ENCODE results near the gene NRXN3. TPM values are rescaled to one million over a fixed set of nuclear protein-coding genes. Genes with fewer than 3 reads are reported as not detected.

NRXN3 gene
- total RNA-seq, 1 donor from 2014 or later = 11.4 TPM

GRCh38 chr14:79357307-79357706 lies 1187.1 kb downstream of the NRXN3 start:
- no peak for DNase-seq (ENCODE audit: low spot score in 2 of 2, unreplicated experiment in 2 of 2)
- H3K27ac Mint-ChIP-seq = no peak overlapping the region
- TF ChIP-seq CTCF (IDR thresholded peaks at IDR 0.05; ENCODE audit: unreplicated experiment) = no peak
- H3K27me3 Mint-ChIP-seq (ENCODE audit: low read depth) = no peaks in the 10 kb centered on the region
- peaks cover 15% of the 10 kb centered on the region for H3K4me1 Mint-ChIP-seq
- H3K4me3 Mint-ChIP-seq = no peak overlapping the region
- no peaks in the 10 kb centered on the region for H3K9me3 Mint-ChIP-seq
- H3K36me3 Mint-ChIP-seq = no peaks in the 10 kb centered on the region

DNA sequence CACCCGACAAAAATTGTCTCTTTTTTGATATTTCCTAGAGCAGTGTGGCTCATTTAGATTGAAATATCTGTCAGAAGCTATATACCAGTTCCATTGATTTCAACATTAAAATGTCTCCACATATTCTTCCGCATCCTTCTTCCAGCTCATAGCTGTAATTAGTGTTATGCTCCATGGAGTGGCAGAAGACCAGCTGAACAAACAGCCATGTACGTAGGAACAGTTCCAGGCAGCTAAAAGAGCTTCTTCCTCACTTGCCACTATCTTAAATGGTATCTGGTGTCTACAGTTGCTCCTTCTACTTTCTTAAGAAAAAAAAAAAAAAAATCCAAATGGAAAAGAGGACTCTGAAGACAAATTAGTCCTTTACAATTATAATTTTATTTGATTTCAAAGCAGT lies 1193.1 kb downstream of the NRXN3 start:
- H3K36me3 Mint-ChIP-seq = no peaks in the 10 kb centered on the region
- H3K27me3 Mint-ChIP-seq (ENCODE audit: low read depth) = no peaks in the 10 kb centered on the region
- H3K4me1 Mint-ChIP-seq = no peaks in the 10 kb centered on the region
- no peak for DNase-seq (ENCODE audit: low spot score in 2 of 2, unreplicated experiment in 2 of 2)
- no peaks in the 10 kb centered on the region for H3K9me3 Mint-ChIP-seq
- TF ChIP-seq CTCF (IDR thresholded peaks at IDR 0.05; ENCODE audit: unreplicated experiment) = no peak
- no peak overlapping the region for H3K4me3 Mint-ChIP-seq
- no peak overlapping the region for H3K27ac Mint-ChIP-seq

GRCh38 chr14:79369359-79370332 lies 1199.5 kb downstream of the NRXN3 start:
- no peak for TF ChIP-seq CTCF (IDR thresholded peaks at IDR 0.05; ENCODE audit: unreplicated experiment)
- Mint-ChIP-seq H3K4me3 (no peak overlapping the region), H3K27ac (no peak overlapping the region), H3K36me3 (no peaks in the 10 kb centered on the region), H3K4me1 (peaks cover 12% of the 10 kb centered on the region), H3K27me3 (ENCODE audit: low read depth) (no peaks in the 10 kb centered on the region), H3K9me3 (peaks cover 5% of the 10 kb centered on the region)
- no peak for DNase-seq (ENCODE audit: low spot score in 2 of 2, unreplicated experiment in 2 of 2)

DNA sequence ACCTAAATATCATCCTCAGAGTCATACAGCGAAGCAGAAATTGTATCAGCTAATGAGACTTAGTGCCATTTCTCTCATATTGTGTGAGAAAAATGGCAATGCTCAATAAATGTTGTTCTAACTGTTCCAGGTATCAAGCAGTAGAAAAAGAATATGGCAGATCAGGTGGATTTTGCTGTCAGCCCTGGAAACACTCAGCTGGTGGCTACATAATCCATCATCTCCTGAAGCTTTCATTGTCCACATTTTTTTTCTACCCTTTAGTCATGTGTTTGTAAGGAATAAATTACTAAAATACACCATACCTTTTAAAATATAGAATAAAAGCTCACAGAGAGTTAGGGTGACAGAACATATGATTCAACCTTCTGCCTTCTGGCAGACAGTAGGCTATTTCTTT lies 1200.8 kb downstream of the NRXN3 start:
- H3K27me3 Mint-ChIP-seq (ENCODE audit: low read depth) = no peaks in the 10 kb centered on the region
- H3K4me3 Mint-ChIP-seq = no peak overlapping the region
- H3K27ac Mint-ChIP-seq = no peak overlapping the region
- TF ChIP-seq CTCF (IDR thresholded peaks at IDR 0.05; ENCODE audit: unreplicated experiment) = no peak
- H3K9me3 Mint-ChIP-seq = peaks cover 5% of the 10 kb centered on the region
- no peak for DNase-seq (ENCODE audit: low spot score in 2 of 2, unreplicated experiment in 2 of 2)
- peaks cover 14% of the 10 kb centered on the region for H3K4me1 Mint-ChIP-seq
- no peaks in the 10 kb centered on the region for H3K36me3 Mint-ChIP-seq

GRCh38 chr14:79373451-79373850 lies 1203.3 kb downstream of the NRXN3 start:
- no peak for DNase-seq (ENCODE audit: low spot score in 2 of 2, unreplicated experiment in 2 of 2)
- H3K27ac Mint-ChIP-seq = no peak overlapping the region
- no peak for TF ChIP-seq CTCF (IDR thresholded peaks at IDR 0.05; ENCODE audit: unreplicated experiment)
- no peak overlapping the region for H3K4me3 Mint-ChIP-seq
- H3K4me1 Mint-ChIP-seq = peaks cover 14% of the 10 kb centered on the region
- H3K27me3 Mint-ChIP-seq (ENCODE audit: low read depth) = no peaks in the 10 kb centered on the region
- peaks cover 5% of the 10 kb centered on the region for H3K9me3 Mint-ChIP-seq
- H3K36me3 Mint-ChIP-seq = no peaks in the 10 kb centered on the region

Data from mesothelial cell of epicardium (in vitro differentiated cells).